Epidermal melanocyte (primary cell): ENCODE results near the gene SULT1B1.
A peak's percentile ranks its signal among the peaks of the same experiment; 100 is the strongest.

ENCODE experiments used
- DNase-seq: peaks from one replicate; pipeline ENCODE4 v3.0.0; 2011; ENCODE audit warnings: low spot score; ENCODE audit not compliant: insufficient read length

Gene SULT1B1

DNA sequence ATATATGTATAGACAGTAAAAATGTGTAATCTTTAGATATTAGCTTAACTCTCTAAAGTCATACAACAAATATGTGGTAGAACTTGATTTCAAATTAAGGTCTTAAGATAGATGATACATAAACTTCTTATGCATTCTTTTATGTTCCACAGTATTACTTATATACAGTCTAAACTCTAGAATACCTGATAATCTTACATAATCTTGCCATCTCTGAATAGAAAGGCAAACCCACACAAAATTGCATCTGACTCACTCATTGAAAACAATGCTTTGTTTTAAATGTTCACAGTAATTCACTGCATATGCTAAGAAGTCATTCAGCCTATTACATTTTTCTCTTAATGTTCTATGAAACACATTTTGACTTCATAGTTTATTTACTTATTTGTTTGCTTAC is 10.1 kb downstream of the SULT1B1 start:
- no peak for DNase-seq

DNA sequence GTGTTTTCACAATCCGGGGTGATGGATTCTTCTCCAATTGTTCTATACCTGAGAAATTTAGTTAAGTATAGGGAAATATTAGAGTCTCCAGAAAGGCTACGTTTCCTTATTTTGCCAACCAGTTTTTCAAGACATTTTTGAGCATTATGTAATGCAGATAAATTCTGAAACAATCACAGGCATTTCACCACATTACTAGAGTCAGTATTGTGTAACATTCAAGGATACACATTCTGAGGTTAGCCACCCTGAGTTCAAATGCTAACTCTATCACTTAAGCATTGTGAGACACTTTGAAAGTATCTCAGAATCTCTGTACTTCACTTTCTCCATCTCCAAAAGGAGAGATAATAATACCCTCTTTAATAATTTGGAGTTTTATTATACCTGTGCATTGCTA is 10.6 kb downstream of the SULT1B1 start:
- DNase-seq, result no peak

DNA sequence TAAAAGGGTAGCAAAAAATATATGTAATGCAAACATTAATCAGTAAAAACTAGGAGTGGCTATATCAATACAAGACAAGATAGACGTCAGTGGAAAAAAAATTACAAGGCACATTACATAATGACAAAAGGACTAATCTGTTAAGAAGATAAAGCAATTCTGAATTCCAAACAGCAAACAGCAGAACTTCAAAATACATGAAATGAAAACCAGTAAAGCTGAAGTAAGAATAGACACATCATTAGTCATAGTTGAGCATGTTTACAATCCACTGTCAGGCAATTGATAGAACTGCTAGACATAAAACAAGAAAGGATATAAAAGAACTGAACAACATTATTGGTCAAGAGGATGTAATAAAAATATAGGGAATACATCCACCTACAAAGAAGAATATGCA is 12.2 kb downstream of the SULT1B1 start:
- no peak for DNase-seq

DNA sequence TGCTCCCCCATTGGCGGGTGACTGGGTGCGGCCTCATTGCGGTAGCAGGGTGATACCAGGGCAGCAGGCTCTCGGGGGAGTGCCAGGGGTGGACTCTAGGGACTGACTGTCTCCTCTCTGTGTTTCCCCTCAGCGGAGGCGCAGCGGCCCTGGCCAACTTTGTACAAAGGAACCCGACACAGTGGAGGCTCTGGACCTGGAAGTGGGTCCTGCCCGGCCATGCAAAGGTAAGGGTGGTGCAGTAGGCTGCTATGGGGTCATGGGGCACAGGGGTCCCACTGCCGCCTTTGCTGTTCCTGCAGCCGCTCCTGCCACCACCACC is 16.3 kb downstream of the SULT1B1 start:
- DNase-seq, result no peak

DNA sequence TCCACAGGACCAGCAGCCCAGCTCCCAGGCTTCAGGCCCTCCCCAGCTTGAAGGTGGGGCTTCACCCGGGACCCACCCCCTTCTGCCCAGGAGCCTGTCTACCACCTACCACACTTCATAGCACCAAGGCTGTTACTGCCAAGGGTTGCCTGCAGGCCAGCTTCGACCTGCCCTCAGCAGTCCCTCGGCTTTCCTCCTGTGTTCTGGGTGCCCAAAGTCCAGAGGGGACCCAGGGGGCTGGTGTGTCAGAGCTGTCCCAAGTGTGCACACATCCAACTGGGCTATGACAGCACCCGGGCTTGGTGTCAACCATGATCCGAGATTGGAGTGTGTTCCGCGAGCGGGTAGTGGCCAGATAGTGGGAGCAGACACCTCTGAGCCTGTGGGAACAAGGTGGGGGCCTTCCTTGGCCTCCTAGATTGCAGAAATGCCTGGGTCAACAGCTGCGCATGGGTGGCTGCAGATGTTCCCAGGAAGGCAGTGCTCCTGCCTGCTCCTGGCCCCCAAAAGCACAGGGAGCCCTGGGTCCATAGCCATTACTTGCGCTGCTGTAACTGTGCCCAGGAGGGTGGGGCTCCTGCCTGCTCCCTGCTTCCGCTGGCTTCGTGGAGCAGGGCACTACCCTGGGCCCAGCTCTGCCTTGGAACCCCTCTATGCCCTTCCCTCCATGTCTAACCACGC is 16.8 kb downstream of the SULT1B1 start:
- no peak for DNase-seq

DNA sequence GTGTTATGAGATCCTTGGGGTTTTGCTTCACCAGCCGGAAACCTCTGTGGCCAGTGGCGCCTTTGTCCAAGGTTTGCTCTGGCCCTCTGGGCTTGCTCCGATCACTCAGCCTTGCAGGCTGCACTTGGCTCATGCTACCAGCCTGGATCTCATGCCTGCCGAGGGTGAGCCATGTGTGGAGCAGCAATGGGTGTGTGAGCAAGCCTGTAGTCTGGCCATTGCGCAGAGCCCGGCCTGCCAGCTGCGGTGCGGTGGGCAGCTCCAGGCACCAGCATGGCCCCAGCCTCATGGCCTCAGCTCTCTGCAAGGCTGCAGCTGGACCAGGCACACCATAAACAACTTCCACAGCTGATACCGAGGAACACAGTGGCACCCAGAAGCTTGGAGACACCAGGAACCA is 17.8 kb downstream of the SULT1B1 start:
- no peak for DNase-seq

DNA sequence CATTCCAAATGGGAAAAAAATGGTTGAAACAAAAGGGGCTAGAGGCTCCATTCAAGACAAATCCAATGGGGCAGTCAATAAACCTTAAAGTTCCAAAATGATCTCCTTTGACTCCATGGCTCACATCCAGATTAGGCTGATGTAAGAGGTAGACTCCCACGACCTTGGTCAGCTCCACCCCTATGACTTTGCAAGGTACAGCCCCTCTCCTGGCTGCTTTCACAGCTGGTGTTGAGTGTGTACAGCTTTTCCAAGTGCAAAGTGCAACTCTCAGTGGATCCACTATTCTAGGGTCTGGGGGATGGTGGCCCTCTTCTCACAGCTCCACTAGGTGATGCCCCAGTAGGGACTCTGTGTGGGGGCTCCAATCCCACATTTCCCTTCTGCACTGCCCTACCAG is 21.5 kb downstream of the SULT1B1 start:
- no peak for DNase-seq

DNA sequence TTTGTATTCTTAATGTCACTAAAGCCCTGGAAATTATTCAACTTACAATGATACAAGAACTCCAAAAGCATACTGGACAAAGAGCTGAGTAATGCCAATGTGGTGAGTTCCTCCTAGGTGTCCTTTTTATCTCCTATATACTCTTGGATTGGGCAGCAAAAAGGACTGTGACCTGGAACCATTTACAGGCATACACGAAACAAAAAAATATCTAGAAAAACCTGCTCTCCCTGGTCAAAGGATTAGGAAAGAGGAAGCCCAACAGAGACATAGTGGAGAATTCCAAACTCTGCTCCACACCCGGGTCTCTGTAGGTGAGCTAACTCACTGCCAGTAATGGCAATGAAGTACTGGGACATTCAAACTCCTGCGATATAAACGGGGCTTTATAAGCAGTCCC is 25.3 kb downstream of the SULT1B1 start:
- DNase-seq, result no peak

DNA sequence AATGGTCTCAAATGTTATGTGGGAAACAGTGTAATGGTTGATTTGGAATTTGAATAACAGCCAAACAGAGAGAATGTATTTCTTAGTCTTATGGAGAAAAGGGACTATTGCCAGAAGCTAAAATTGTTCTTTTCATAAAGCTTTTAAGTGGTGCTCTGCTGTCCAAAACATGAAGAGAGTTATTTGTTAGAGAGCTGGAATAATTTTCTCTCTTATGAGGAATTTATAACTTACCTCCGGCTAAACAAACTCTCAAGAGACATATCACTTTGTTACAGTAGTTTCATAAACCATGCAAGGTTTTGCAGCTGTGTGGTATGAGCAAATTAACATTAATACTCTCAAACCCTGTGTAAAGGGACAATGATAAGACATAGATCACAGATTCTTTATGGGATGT is 28.6 kb downstream of the SULT1B1 start:
- peak; percentile 45 for DNase-seq

DNA sequence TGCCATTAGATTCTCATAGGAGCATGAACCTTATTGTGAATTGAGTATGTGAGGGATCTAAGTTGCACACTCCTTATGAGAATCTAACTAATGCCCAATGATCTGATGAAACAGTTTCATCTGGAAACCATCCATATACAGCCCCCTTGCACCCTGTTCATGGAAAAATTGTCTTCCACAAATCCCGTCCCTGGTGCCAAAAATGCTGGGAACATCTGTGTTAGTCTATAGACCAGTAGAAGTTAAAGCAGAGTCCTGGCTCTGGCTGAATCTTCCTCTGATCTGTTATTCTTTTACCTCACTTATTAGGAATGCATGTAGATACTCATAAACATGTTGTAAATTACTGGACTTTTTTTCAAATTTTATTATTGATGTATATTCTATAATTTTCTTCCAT is 29.2 kb downstream of the SULT1B1 start:
- no peak for DNase-seq

DNA sequence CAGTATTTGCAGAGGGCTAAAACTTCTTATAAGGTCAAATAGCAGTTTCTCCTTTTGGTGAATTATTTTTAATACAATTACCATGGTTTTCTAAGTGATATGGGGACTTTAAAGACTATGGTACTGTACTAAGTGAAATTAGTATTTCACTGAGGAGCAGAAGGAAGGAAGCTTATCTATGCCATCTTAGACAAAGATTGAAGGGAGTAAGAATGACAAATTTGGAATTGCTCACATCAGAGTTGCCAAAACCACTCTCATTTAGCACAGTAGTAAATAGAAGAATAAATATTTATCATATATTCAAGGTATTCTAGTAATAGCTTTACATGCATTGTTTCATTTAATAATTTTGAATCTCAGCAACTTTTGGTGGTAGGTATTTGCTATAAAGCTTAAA is 30.4 kb downstream of the SULT1B1 start:
- DNase-seq, result no peak

DNA sequence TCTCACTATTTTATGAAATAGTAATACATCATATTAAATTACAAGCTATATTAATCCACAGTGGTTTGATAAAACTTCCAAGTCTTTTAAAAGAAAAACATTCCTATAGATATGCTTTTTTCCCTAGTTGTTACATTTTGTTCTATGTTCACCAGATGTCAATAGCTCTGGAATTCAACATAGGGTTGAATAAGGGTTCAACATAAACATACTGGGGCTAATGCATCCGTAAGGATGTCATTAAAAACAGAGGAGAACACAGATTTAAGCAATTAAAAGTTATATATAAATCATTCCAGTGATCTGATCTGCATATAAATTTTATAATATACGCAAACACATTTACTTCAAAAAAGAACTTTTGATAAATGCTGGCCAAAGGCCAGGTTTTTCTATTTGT is 32.5 kb downstream of the SULT1B1 start:
- DNase-seq, result no peak

DNA sequence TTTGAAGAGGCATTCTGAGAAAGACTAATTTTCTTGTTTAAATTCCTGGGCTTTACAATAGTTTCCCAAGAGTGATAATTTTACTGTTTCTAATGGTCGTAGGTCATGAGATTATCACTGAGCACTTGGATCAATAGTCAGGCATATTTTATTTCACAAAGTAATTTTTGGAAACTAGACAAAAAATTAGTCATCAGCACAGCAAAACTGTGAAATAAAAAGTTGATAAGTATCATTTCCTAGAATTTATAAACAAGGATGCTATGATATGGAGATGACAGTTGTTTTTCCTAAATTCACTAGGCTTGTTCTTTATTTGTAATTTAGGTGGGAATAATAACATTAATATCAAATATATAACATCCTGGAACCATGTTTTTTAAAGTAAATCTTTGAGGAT is 33.0 kb downstream of the SULT1B1 start:
- no peak for DNase-seq

DNA sequence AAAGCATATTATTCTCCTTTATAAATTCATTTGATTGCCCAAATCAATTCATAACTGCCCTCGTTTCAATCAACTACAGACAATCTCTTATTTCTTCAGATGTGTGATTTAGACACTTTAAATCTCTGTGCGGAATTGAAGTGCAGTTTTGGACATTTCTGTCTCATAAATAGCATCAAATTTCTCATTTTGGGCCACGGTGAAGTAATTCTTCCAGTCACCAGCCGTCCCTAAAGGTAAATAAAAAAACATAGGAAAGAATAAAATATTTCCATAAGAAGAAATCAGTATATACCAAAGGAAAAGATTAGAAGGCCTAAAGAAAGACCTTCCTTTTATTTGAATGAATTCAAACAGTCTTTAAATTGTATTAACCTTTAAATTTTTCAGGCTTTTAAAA is 33.4 kb downstream of the SULT1B1 start:
- DNase-seq, result no peak

DNA sequence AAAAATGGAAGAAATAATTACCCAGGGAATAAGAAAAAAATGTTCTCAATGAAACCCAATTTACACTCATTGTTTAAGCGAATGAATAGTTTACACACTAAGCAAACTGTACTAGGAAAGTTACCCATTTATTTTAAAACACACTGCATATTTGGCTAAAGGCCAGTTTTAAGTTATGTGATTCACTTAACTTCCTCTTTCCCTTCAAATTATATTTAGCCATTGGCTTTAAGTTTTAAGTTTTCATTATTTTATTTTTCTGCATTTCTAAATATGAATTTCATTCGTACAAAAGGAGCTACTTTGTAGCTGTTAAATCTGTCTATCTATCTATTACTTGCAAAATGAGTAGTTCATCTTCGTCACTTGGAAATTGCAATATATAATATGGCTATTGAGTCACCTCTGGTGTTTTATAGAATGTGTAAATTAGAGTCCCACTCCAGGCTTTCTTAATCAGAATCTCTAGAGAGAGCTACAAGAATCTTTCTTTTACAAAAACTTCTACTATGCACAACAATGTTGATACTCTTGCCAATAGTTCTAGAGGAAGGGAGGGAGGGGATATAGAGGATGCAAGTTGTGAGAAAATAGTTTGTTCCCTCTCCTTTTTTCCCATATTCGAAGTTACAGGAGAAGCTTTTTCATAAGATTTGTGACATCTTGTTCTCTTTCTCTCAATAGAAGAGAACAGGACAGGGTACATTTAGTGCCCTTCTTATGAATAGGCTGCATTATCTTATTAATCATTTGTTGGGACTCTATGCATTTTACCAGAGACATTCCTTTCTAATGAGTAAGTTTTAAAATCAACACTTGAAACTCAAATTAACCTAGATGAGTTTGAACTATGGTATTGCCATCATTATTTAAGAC is 41.8 kb downstream of the SULT1B1 start:
- DNase-seq, result no peak

DNA sequence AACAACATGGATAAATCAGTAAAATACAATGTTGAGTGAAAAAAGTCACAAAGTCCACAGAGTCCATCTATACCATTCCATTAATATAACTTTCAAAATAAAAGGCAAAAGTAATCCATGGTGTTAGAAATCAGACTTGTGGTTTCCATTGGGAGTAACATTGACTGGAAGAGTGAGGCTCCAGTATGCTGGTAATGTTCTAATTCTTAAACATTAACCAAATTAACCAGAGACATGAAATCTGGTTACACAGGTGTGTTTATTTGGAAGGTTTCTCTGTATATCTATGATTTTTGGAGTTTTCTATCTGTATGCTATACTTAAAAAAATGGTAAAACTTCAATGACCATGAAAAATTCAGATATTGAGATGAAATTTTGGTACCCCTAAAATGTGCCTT is 42.6 kb downstream of the SULT1B1 start:
- no peak for DNase-seq

DNA sequence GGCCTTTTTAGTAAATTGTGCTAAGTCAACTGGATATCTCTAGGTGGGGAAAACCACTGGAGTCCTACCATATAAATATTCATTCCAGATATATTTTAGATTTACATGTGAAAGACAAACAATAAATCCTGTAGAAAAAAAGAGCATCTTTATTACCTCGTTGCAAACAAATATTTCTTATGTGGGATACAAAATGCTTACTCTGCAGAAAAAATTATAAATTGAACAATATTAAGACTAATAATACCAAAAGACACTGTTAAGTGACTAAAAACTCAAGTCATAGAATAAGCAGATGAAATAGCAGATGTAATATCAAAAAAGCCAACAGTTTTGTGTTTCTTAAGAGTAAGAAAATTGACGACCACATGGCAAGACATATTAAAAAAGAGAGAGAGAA is 43.8 kb downstream of the SULT1B1 start:
- DNase-seq, result no peak

DNA sequence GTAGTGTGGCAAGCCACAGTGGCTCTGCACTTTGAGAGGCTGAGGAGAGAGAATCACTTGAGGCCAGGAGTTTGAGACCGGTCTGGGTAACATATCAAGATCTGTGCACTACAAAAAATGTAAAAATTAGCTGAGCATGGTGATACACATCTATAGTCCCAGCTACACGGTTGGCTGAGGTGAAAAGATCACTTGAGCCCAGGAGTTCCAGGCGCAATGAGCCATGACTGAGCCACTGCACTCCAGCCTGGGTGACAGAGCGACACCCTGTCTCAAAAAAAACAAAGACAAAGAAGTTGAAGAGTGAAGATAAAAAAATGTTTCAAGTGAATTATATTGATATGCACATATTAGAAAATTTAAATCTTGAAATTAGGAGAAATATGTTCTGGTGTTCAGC is 46.3 kb downstream of the SULT1B1 start:
- no peak for DNase-seq

DNA sequence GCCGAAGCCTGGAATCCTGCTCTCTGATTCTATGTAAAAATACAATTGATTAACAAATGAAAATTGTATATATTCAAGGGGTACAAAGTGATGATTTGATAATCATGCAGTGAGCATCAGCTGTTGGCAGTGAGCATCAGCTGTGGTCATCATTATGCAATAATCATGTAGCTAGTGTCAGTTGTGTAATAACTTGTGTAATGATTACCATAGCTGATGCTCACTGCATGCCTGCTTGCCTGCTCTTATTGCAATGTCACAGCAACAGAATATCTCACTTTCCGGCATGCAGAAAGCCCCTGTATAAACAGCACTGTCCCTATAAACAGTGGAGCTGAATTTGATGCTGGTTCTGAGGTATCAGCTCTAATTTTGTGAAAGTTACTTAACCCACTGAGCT is 46.8 kb downstream of the SULT1B1 start:
- DNase-seq, result no peak

DNA sequence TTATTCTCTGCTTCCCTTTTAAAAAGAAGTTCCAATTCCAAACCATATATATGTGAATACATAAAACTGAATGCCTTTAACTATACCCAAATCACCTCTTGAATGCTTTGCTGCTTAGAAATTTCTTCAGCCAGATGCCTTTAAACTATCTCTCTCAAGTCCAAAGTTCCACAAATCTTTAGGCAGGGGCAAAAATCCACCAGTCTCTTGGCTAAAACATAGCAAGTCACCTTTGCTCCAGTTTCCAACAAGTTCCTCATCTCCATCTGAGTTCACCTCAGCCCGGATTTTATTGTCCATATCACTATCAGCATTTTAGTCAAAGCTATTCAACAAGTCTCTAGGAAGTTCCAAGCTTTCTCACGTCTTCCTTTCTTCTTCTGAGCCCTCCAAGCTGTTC is 49.8 kb downstream of the SULT1B1 start:
- DNase-seq, result no peak

DNA sequence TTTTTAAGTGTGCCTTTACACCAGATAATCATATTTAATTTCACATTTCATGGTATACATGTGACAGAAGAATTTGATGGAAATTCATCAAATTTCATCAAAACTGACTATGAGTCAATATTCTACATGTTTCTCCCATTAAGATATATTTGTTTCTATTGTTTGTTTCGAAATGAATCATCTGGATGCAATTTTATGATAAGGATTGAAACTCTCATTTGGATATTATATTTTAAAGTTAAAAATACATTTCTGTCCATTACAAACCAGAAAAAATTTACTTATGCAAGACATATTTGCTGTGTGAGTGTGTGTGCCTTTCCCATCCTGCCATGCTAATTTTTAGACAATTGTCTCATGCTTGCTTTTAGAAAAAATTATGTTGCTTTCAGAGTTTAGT is 52.2 kb downstream of the SULT1B1 start:
- DNase-seq, result no peak

DNA sequence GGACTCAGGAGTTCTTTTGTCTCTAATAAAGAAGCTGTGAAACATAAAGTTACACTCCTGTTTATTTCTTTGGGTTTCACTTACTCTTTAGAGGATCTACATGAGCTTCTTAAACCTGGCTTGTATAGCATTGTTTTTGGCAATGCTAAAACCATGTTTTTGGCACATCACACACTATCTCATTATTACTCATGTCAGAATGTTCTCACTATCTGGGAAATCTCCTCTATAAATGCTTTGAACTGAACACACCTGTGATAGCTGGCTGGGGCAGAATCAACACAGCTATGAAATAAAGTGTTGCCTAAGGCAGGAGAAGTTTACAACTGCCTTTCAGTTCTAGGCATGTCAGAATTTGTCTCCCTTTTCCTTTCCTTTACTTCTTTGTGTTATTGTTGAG is 52.6 kb downstream of the SULT1B1 start:
- no peak for DNase-seq

DNA sequence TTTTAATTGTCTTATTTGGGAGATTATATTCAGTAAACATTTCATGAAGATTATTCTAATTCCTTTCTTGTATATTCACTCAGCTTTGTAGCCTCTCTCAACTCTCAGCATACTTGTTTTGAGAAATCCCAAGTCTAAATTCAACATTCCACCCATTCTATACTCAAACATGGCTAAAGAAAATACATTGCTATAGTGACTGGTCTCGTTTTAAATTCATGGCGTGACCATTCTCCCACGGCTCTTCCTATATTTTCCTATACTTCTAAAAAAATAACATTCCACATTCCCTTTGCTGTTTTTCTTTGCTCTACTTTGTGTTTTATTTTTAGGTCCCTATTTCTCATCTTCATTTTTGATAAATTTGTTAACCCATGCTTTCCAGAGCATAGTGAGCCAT is 58.2 kb downstream of the SULT1B1 start:
- DNase-seq, result no peak
